HG02610 (cell line): ENCODE results near the gene SEC24B.
"Not testable (repeated sequence)": the region's sequence is repeated elsewhere in the genome, so short reads cannot be mapped to it uniquely, and the experiment has no call there.

ENCODE experiments used
- ATAC-seq: cut with Tn5 transposase; IDR thresholded peaks from one replicate; pipeline ENCODE4 v1.9.1; 2021; ENCODE audit warnings: mild to moderate bottlenecking, moderate library complexity; ENCODE audit not compliant: unreplicated experiment

The SEC24B gene

GRCh38 chr4:109574931-109575804, 141.6 kb downstream of the SEC24B start:
- ATAC-seq, result peak; percentile 49

GRCh38 chr4:109576462-109576861, 142.8 kb downstream of the SEC24B start:
- no peak for ATAC-seq

GRCh38 chr4:109578846-109579245, 145.2 kb downstream of the SEC24B start:
- ATAC-seq, result no peak

GRCh38 chr4:109579997-109580396, 146.4 kb downstream of the SEC24B start:
- not testable (repeated sequence) for ATAC-seq

- peak; percentile 98 for ATAC-seq
Observed at GRCh38 chr4:109588176-109588575, 154.6 kb downstream of the SEC24B start.

- no peak for ATAC-seq
Observed at GRCh38 chr4:109589119-109589518, 155.5 kb downstream of the SEC24B start.

GRCh38 chr4:109589605-109590004, 156.0 kb downstream of the SEC24B start:
- ATAC-seq, result no peak
